ENCODE results near the gene STARD5.

GRCh38 chr15:81296673-81297072, 27.3 kb downstream of the STARD5 start:
- no peak for TF ChIP-seq CTCF (IDR thresholded peaks at IDR 0.05)
- TF ChIP-seq MAZ (IDR thresholded peaks at IDR 0.05; ENCODE audit: borderline replicate concordance, low read depth, low read length): no peak
- TF ChIP-seq HDAC2 (IDR thresholded peaks at IDR 0.05): no peak
- no peak for TF ChIP-seq POLR2A (IDR thresholded peaks at IDR 0.05; ENCODE audit: low read length)
- no peak for TF ChIP-seq POLR2AphosphoS2 (conservative IDR thresholded peaks at IDR 0.05; ENCODE audit: low read length)
- TF ChIP-seq MAFK (IDR thresholded peaks at IDR 0.05; ENCODE audit: partially characterized antibody): no peak
